Measurements from ENCODE around the gene PRKCZ.

The PRKCZ gene

DNA sequence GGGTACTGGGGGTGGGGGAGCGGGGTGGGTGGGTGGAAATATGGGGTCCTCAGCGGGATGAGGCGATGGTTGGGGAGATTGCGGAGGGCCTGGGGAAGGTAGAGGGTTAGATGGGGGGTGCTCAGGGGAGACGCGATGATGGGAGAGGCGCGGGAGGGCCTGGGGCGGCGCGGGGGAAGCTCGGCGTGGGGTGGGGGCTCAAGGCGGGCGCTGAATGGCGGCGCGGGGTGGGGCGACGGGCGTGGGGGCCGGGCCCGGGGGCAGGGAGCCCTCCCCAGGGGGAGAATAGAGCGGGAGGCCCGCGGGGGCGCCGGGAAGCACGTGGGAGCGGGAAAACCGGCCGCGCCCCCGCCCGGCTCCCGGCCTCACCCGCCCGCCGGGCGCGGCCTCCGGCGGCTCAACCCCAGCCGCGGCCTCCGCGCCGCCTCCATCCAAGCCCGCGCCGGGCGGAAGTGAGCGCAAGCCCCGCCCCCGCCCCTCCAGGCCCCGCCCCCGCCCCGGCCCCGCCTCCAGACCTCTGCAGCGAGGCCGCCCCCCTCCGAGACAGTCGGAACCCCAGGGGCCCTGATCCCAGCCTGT is 144.2 kb downstream of the PRKCZ start, which contains the start of gene FAAP20:
Gene FAAP20, minus strand, starts transcription at position 454 of the 579 bp plus-strand sequence. Its CDS starts 23 bp downstream, at position 431.
- H3K27me3 ChIP-seq (ENCODE audit: control insufficient read depth, insufficient read depth, low read length) = no peaks in the 10 kb centered on the region
- TF ChIP-seq, protein P1, sequence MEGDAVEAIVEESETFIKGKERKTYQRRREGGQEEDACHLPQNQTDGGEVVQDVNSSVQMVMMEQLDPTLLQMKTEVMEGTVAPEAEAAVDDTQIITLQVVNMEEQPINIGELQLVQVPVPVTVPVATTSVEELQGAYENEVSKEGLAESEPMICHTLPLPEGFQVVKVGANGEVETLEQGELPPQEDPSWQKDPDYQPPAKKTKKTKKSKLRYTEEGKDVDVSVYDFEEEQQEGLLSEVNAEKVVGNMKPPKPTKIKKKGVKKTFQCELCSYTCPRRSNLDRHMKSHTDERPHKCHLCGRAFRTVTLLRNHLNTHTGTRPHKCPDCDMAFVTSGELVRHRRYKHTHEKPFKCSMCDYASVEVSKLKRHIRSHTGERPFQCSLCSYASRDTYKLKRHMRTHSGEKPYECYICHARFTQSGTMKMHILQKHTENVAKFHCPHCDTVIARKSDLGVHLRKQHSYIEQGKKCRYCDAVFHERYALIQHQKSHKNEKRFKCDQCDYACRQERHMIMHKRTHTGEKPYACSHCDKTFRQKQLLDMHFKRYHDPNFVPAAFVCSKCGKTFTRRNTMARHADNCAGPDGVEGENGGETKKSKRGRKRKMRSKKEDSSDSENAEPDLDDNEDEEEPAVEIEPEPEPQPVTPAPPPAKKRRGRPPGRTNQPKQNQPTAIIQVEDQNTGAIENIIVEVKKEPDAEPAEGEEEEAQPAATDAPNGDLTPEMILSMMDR (IDR thresholded peaks at IDR 0.05) = no peak
- no peak within 1 kb of the TSS for H3K9ac ChIP-seq
- H3K4me1 ChIP-seq = peaks cover 3% of the 10 kb centered on the region
- H2AFZ ChIP-seq = peak within 1 kb of the TSS; percentile 89
- H3K9me3 ChIP-seq (ENCODE audit: control insufficient read depth, low read length) = no peaks in the 10 kb centered on the region
- H3K79me2 ChIP-seq = no peaks in the 10 kb centered on the region
- peak within 1 kb of the TSS; percentile 75 for H3K27ac ChIP-seq
- H3K4me2 ChIP-seq (ENCODE audit: low read length) = peak within 1 kb of the TSS; percentile 89
- H3K36me3 ChIP-seq (ENCODE audit: control insufficient read depth, insufficient read depth, low read length) = no peaks in the 10 kb centered on the region
- peak within 1 kb of the TSS; percentile 65 for H3K4me3 ChIP-seq (ENCODE audit: low read depth, low read length)

- Histone ChIP-seq H3K4me3 (ENCODE audit: low read depth, low read length) (peak overlapping the region; percentile 65), H3K27ac (peak overlapping the region; percentile 75), H3K9me3 (ENCODE audit: control insufficient read depth, low read length) (no peaks in the 10 kb centered on the region), H3K27me3 (ENCODE audit: control insufficient read depth, insufficient read depth, low read length) (no peaks in the 10 kb centered on the region), H3K4me1 (peaks cover 3% of the 10 kb centered on the region), H3K9ac (no peak overlapping the region), H3K36me3 (ENCODE audit: control insufficient read depth, insufficient read depth, low read length) (no peaks in the 10 kb centered on the region), H3K79me2 (no peaks in the 10 kb centered on the region), H2AFZ (peak overlapping the region; percentile 89), H3K4me2 (ENCODE audit: low read length) (peak overlapping the region; percentile 89)
- TF ChIP-seq, protein P1 (IDR thresholded peaks at IDR 0.05) = peak; percentile 76
These were observed 144.9 kb downstream of the PRKCZ start for GRCh38 chr1:2194898-2195673.

DNA sequence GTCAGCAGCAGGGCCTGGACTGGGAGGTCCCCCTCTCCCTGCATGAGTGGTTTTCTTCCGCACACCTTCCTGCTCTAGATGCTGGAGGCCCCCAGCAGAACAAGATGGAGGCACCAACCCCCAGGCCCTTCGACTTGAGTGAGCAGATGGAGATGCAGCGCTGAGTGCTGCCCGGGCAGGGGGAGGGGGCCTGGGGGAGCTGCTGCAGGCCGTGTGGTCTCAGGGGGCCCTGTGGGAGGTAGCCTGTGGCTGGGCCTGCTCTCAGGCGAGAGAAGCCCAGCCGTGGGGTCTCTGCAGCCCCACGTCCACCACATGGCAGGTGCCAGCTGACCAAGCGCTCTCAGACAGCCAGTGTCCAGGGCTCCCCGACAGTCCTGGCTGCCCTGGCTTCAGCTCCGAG is 145.6 kb downstream of the PRKCZ start:
- Histone ChIP-seq H3K4me3 (ENCODE audit: low read depth, low read length) (no peak overlapping the region), H2AFZ (peak overlapping the region; percentile 89), H3K36me3 (ENCODE audit: control insufficient read depth, insufficient read depth, low read length) (no peaks in the 10 kb centered on the region), H3K27me3 (ENCODE audit: control insufficient read depth, insufficient read depth, low read length) (no peaks in the 10 kb centered on the region), H3K9me3 (ENCODE audit: control insufficient read depth, low read length) (no peaks in the 10 kb centered on the region), H3K4me1 (peaks cover 3% of the 10 kb centered on the region), H3K27ac (peak overlapping the region; percentile 75), H3K4me2 (ENCODE audit: low read length) (no peak overlapping the region), H3K9ac (no peak overlapping the region), H3K79me2 (no peaks in the 10 kb centered on the region)
- TF ChIP-seq, protein P1 (IDR thresholded peaks at IDR 0.05) = no peak

- TF ChIP-seq, protein P1 (IDR thresholded peaks at IDR 0.05) = no peak
- H3K9me3 ChIP-seq (ENCODE audit: control insufficient read depth, low read length) = no peaks in the 10 kb centered on the region
- no peak overlapping the region for H2AFZ ChIP-seq
- H3K4me2 ChIP-seq (ENCODE audit: low read length) = no peak overlapping the region
- H3K9ac ChIP-seq = no peak overlapping the region
- no peaks in the 10 kb centered on the region for H3K36me3 ChIP-seq (ENCODE audit: control insufficient read depth, insufficient read depth, low read length)
- no peaks in the 10 kb centered on the region for H3K27me3 ChIP-seq (ENCODE audit: control insufficient read depth, insufficient read depth, low read length)
- no peak overlapping the region for H3K27ac ChIP-seq
- H3K79me2 ChIP-seq = no peaks in the 10 kb centered on the region
- H3K4me3 ChIP-seq (ENCODE audit: low read depth, low read length) = no peak overlapping the region
- H3K4me1 ChIP-seq = peaks cover 3% of the 10 kb centered on the region
These were observed 146.9 kb downstream of the PRKCZ start for GRCh38 chr1:2196901-2197638.

Measured in parathyroid adenoma (tissue), 2 donors.